Thoracic aorta (tissue), 2 donors: ENCODE results near the gene ZNF682. TPM values are rescaled to one million over a fixed set of nuclear protein-coding genes. Genes with fewer than 3 reads are reported as not detected.
"Not testable (repeated sequence)": the region's sequence is repeated elsewhere in the genome, so short reads cannot be mapped to it uniquely, and the experiment has no call there.

Experiments used
- ATAC-seq: fragments of 150-250 bp; one replicate; pipeline ENCODE4 v1.8.0; 2017; ENCODE audit warnings: low read depth; ENCODE audit not compliant: insufficient number of reproducible peaks, low FRiP score
- DNase-seq: peaks from one replicate; pipeline ENCODE4 v3.0.0-alpha.2; 2020; ENCODE audit warnings: low spot score
- H3K27ac ChIP-seq, 2 donors: fragments of 200-600 bp; sonication (generic); 1 replicate in 1 of 2; 2 replicates in 1 of 2; pipeline ENCODE4 v1.5.1; 2016; ENCODE audit warnings: mild to moderate bottlenecking in 2 of 2, moderate library complexity in 2 of 2
- H3K27me3 ChIP-seq: fragments of 200-600 bp; sonication (generic); replicated peaks from 2 replicates; pipeline ENCODE4 v1.6.0; 2016; ENCODE audit warnings: mild to moderate bottlenecking; ENCODE audit not compliant: insufficient read depth
- H3K36me3 ChIP-seq: fragments of 200-600 bp; sonication (generic); one replicate; pipeline ENCODE4 v1.5.1; 2016
- H3K4me1 ChIP-seq, 2 donors: fragments of 200-600 bp; sonication (generic); 1 replicate in 1 of 2; 2 replicates in 1 of 2; pipeline versions ENCODE4 v1.5.1 to v1.6.0; 2016; ENCODE audit warnings: low read depth in 2 of 2, mild to moderate bottlenecking in 1 of 2; ENCODE audit not compliant: control insufficient read depth in 1 of 2
- H3K4me3 ChIP-seq: fragments of 200-600 bp; sonication (generic); 2 replicates; pipeline ENCODE4 v1.5.1; 2016; ENCODE audit warnings: mild to moderate bottlenecking
- H3K9me3 ChIP-seq: fragments of 200-600 bp; sonication (generic); 2 replicates; pipeline ENCODE4 v1.5.1; 2016
- CTCF ChIP-seq: fragments of 200-600 bp; sonication (generic); IDR thresholded peaks from one replicate; pipeline ENCODE4 v1.5.1; 2019; ENCODE audit warnings: antibody characterized with exemption
- total RNA-seq, 2 donors: library from RNA; depleted of rRNA; stranded (reverse); fragments of >200 nt; gene quantifications; one replicate each; pipeline versions ENCODE4 v1.1.0 to v1.2.3, GENCODE V29; 2016

The ZNF682 gene
- total RNA-seq, 2 donors from 2014 or later: 0.54 to 2.3 TPM

- Histone ChIP-seq H3K27ac (no peak overlapping the region), H3K9me3 (peaks cover 20% of the 10 kb centered on the region), H3K27me3 (no peaks in the 10 kb centered on the region), H3K4me1 (no peaks in the 10 kb centered on the region), H3K4me3 (no peak overlapping the region), H3K36me3 (no peaks in the 10 kb centered on the region)
- ATAC-seq (no peak), DNase-seq (no peak)
- TF ChIP-seq CTCF: no peak
Observed at GRCh38 chr19:19964416-19964815, 74.9 kb downstream of the ZNF682 start.

GRCh38 chr19:19959151-19959799 is 80.0 kb downstream of the ZNF682 start:
- peak; percentile 76 for TF ChIP-seq CTCF
- not testable (repeated sequence) for H3K36me3 ChIP-seq, H3K27ac ChIP-seq, H3K9me3 ChIP-seq, DNase-seq, H3K27me3 ChIP-seq, H3K4me1 ChIP-seq, ATAC-seq
- H3K4me3 ChIP-seq: peak overlapping the region; percentile 51

GRCh38 chr19:19957766-19958165 is 81.5 kb downstream of the ZNF682 start:
- not testable (repeated sequence) for H3K27me3 ChIP-seq, H3K9me3 ChIP-seq, ATAC-seq, H3K4me1 ChIP-seq, DNase-seq, H3K27ac ChIP-seq, H3K36me3 ChIP-seq, H3K4me3 ChIP-seq

- TF ChIP-seq CTCF: no peak
- Histone ChIP-seq H3K4me3 (no peak overlapping the region), H3K36me3 (no peaks in the 10 kb centered on the region), H3K27me3 (no peaks in the 10 kb centered on the region), H3K4me1 (peaks cover 0 to 3% of the 10 kb centered on the region in 2 donors), H3K9me3 (no peaks in the 10 kb centered on the region), H3K27ac (no peak overlapping the region)
- no peak for ATAC-seq
- DNase-seq: no peak
Observed at GRCh38 chr19:19956434-19957075, 82.8 kb downstream of the ZNF682 start.

GRCh38 chr19:19955208-19955607 is 84.1 kb downstream of the ZNF682 start:
- Histone ChIP-seq H3K9me3 (no peaks in the 10 kb centered on the region), H3K36me3 (no peaks in the 10 kb centered on the region), H3K27ac (no peak overlapping the region), H3K4me1 (peaks cover 0 to 3% of the 10 kb centered on the region in 2 donors), H3K4me3 (no peak overlapping the region), H3K27me3 (no peaks in the 10 kb centered on the region)
- DNase-seq: no peak
- ATAC-seq: no peak
- TF ChIP-seq CTCF: no peak

Other genes with a start within 250 kb of the ZNF682 start
- gene ZNF506, start 217.8 kb downstream of the ZNF682 start, total RNA-seq: 10 to 100 TPM; 55.5 to 66.7 TPM
- gene ZNF253, start 173.6 kb downstream of the ZNF682 start, total RNA-seq: 1 to 10 TPM; 3.0 to 9.0 TPM
- 10 to 100 TPM in 1 of 2 donors, 1 to 10 TPM in 1; 3.0 to 11.6 TPM for gene ZNF93, start 138.6 kb downstream of the ZNF682 start, total RNA-seq
- gene ZNF90, start 38.5 kb upstream of the ZNF682 start, total RNA-seq: 10 to 100 TPM in 1 of 2 donors, 1 to 10 TPM in 1; 2.4 to 12.7 TPM
- 1 to 10 TPM; 1.4 to 2.3 TPM for gene ZNF486, start 127.7 kb upstream of the ZNF682 start, total RNA-seq